Suprapubic skin (tissue), 3 donors: ENCODE measurements around the gene ST8SIA5.

ENCODE experiments used
- POLR2A ChIP-seq, 2 donors: fragments of 450-650 bp; IDR thresholded peaks; one replicate each; pipeline ENCODE4 v1.6.1; 2017; ENCODE audit warnings: antibody characterized with exemption in 2 of 2, mild to moderate bottlenecking in 2 of 2, moderate library complexity in 2 of 2
- TF ChIP-seq, protein P1 (sequence below), 2 donors: fragments of 200-600 bp in 1 of 2; fragments of 450-650 bp in 1 of 2; sonication (generic) in 1 of 2; IDR thresholded peaks; one replicate each; pipeline ENCODE4 v1.5.1; 2016 to 2019; ENCODE audit warnings: antibody characterized with exemption in 2 of 2, mild to moderate bottlenecking in 1 of 2, moderate library complexity in 1 of 2

DNA sequence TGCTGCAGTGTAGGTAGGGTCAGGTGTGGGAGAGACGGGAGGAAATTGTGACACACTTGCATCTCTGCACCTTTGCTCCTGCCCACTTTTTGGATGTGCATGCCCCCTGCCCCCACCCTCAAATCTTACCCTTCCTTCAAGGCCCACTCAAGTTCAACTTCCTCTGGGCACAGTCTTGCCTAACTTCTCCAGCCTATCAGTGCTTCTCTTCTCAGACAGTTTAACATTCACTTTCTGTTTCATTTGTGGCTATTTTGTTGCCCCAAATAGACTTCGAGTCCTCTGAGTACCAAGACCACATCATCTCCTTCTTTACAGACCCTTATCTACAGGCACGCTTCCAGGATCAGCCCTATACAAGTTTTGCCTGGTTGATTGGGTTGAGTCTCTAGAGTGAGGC lies 2.7 kb downstream of the ST8SIA5 start:
- no peak for TF ChIP-seq POLR2A (IDR thresholded peaks at IDR 0.05)
- TF ChIP-seq, protein P1, sequence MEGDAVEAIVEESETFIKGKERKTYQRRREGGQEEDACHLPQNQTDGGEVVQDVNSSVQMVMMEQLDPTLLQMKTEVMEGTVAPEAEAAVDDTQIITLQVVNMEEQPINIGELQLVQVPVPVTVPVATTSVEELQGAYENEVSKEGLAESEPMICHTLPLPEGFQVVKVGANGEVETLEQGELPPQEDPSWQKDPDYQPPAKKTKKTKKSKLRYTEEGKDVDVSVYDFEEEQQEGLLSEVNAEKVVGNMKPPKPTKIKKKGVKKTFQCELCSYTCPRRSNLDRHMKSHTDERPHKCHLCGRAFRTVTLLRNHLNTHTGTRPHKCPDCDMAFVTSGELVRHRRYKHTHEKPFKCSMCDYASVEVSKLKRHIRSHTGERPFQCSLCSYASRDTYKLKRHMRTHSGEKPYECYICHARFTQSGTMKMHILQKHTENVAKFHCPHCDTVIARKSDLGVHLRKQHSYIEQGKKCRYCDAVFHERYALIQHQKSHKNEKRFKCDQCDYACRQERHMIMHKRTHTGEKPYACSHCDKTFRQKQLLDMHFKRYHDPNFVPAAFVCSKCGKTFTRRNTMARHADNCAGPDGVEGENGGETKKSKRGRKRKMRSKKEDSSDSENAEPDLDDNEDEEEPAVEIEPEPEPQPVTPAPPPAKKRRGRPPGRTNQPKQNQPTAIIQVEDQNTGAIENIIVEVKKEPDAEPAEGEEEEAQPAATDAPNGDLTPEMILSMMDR (IDR thresholded peaks at IDR 0.05): no peak
